H7 (cell line): ENCODE measurements around the gene MAST1. TPM values are rescaled to one million over a fixed set of nuclear protein-coding genes. Genes with fewer than 3 reads are reported as not detected.
A peak's percentile ranks its signal among the peaks of the same experiment; 100 is the strongest.

Experiments
- DNase-seq: peaks from one replicate; pipeline ENCODE4 v3.0.0; 2012
- H3K27me3 ChIP-seq: 2 replicates; pipeline ENCODE4 v1.6.0; 2011; ENCODE audit warnings: mild to moderate bottlenecking, low read length; ENCODE audit not compliant: control insufficient read depth, insufficient read depth
- H3K36me3 ChIP-seq: replicated peaks from 2 replicates; pipeline ENCODE4 v1.5.1; 2011; ENCODE audit warnings: low read length; ENCODE audit not compliant: control insufficient read depth, insufficient read depth
- H3K4me3 ChIP-seq: 2 replicates; pipeline ENCODE4 v1.5.1; 2011; ENCODE audit warnings: low read depth, mild to moderate bottlenecking, control low read depth, low read length, moderate library complexity; ENCODE audit not compliant: insufficient read depth
- total RNA-seq: library from RNA; depleted of rRNA; stranded (reverse); fragments of >200 nt; shearing (Covaris generic); gene quantifications from 2 replicates; pipeline ENCODE4 v1.2.3, GENCODE V29; 2014; rRNA removed

The MAST1 gene
- total RNA-seq = 5.5 and 7.0 TPM in 2 replicates

DNA sequence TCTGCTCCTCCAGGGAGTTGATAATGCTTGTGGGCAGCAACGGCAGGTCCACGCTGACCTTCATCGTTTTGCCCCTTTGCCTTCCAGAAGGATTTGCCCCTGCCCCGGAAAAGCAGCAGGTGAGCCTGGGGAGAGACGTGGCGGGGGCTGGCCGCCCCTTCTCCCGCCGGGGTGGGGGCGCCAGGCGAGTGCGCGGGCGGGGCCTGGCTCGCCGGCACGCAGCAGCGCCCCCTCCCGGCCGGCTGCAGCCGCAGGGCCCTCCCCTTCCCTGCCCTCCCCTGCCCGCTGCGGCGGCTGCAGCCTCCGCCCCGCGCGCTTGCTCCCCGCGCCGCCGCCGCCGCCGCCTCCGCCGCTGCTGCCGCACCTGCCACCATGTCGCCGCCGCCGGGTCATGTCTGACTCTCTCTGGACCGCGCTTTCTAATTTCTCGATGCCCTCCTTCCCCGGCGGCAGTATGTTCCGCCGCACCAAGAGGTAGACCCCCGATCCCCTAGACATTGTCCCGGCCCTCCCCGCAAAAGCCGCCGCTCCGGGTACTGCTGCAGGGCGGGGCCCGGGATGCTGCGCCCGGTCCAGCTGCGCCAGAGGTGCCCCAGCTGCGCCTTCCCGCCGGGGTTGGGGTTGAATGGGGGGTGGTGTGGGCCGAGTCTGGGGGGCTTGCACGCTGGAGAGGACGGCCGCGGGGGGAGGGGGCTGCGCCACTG lies at the start of gene MAST1:
TSS of gene MAST1 (plus strand) at position 334 of the 704 bp plus-strand sequence. CDS start at position 392, 58 bp downstream.
- Histone ChIP-seq H3K36me3 (no peaks in the 10 kb centered on the region), H3K4me3 (peak within 1 kb of the TSS; percentile 65), H3K27me3 (peaks cover 35% of the 10 kb centered on the region)
- peak; percentile 97 for DNase-seq

DNA sequence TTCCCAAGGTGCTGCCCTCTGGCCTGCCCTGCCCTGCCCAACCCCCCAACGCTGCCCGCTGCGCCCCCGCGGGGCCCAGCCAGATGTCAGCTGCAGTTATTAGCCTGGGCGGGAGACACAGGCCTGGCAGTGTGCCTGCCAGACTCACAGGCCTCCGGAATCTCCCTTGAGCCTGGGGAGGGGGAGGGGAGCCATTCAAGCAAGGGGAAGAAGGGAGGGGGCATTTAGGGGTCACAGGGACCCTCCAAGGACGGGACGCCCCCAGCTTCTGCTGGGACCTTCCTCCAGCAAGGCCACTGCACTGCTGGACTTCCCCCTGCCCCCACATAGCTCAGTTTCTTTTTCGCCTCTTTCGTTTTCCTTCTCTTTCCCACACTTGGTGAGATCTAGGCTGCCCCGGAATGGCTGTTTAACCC lies 49.6 kb upstream of the MAST1 start:
- Histone ChIP-seq H3K4me3 (peak overlapping the region; percentile 39; the same call in 1 of the 2 replicates), H3K36me3 (no peaks in the 10 kb centered on the region), H3K27me3 (peaks cover 21% of the 10 kb centered on the region)
- peak; percentile 88 for DNase-seq

DNA sequence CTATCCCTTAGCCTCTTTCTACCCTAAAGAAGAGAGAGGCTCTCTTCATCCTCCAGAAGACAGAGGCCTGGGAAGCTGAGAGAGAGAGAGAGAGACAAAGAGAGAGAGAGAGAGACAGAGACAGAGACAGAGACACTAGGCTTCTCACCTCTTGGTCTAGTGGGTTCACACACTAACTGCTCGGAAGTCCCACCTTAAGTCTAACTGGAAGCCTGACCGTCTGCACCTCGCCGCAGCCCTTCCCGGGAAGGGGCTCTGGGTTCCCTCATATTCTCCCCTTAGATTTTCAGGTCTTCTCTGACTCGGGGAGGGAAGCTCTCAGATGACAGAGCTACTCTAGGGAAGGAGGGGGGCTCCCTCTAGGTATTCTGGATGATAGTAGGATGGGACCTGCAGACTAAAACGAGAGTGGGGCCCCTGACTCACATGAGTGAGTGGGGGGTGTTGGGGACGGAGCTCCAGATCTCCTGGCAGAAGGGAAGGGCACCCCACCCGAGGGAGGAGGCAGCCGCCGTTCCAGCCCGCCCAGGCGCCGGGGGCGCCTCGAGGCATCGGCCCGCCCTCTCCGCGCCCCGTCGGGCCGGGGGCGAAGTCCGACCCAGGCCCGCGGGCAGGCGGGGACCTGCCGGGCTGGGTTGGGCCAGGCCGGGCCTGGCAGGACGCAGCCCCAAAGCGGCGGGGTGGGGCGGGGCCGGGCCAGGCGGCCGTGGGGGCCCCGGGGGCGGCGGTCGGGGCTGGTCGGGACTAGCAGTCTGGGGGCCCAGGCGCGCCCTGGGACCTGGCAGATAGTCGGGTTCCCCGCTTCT lies 49.0 kb upstream of the MAST1 start:
- peaks cover 21% of the 10 kb centered on the region for H3K27me3 ChIP-seq
- no peaks in the 10 kb centered on the region for H3K36me3 ChIP-seq
- H3K4me3 ChIP-seq = peak overlapping the region; percentile 39
- no peak for DNase-seq

DNA sequence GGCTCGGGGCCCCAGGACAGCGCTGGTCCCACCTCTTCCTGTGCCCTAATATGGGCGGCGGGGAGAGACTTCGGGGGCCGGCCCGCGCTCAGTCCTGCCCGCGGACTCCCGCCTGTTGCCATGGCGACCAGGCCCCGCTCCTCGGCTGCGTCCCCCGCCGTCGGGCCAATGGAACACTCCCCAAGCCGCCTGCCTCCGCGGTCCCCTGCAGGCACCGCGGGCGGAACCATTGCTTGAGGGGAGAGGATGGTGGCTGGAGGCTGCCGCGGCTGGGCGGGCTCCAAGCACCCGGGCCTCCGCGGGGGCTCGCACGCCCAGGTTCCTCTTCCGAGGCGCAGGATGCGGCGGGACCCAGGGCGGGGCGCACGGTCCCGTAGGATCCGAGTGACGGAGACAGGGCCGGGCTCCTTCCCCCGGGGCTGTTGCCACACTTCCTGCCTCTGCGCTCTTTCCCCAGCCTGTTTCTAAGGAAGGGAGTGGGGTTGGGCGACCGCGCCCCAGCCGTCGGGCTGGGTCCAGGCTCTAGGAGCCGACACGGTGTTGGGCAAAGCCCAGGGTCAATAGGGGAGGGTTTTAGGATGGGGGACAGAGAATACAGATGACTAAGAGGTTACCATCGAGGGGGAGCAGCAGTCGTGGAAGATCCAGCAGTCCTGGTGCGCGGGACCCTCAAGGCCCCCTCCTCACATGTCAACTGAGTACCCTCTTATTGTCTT lies 48.3 kb upstream of the MAST1 start:
- peak; percentile 99 for DNase-seq
- Histone ChIP-seq H3K4me3 (peak overlapping the region; percentile 70), H3K36me3 (no peaks in the 10 kb centered on the region), H3K27me3 (peaks cover 21% of the 10 kb centered on the region)

DNA sequence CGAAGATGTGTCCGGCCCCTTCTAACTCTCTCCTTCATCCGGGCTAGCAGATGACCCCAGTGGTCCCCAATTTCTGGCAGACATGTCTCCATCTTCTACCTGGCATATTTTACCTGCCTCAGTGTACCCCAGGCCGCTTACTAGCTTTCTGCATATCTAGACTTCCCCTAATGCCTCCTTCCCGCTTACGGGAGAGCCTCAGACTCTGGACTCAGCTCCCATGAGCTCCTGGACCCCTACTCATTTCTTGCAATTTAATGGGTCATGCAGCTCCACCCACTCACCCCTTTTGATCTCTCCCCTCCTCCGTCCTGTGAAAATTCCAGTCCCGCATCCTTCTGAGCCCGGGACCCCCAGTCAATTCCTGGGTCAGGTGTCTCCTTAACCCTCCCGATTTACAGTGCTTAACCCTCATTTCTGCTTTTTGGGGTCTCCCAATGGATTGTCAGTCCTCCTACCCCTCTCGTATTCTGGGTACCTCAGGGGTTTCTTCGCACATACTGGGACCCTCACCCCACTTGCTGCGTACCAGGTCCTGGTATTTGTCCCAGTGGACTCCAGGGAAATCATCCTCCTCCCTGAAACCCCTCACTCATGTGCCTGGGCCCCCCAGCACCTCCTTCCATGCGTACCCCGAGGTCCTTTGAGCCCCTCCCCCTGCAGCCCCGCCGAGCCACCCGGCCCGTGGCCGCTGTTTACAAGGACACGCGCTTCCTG lies 47.5 kb upstream of the MAST1 start:
- H3K27me3 ChIP-seq = peaks cover 21% of the 10 kb centered on the region
- no peak for DNase-seq
- H3K4me3 ChIP-seq = peak overlapping the region; percentile 70
- no peaks in the 10 kb centered on the region for H3K36me3 ChIP-seq

DNA sequence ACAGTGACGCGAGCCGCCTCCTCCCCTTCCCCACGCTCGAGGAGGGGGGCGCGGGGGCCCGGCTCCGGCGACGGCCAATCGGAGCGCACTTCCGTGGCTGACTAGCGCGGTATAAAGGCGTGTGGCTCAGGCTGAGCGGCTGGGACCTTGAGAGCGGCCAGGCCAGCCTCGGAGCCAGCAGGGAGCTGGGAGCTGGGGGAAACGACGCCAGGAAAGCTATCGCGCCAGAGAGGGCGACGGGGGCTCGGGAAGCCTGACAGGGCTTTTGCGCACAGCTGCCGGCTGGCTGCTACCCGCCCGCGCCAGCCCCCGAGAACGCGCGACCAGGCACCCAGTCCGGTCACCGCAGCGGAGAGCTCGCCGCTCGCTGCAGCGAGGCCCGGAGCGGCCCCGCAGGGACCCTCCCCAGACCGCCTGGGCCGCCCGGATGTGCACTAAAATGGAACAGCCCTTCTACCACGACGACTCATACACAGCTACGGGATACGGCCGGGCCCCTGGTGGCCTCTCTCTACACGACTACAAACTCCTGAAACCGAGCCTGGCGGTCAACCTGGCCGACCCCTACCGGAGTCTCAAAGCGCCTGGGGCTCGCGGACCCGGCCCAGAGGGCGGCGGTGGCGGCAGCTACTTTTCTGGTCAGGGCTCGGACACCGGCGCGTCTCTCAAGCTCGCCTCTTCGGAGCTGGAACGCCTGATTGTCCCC lies 46.8 kb upstream of the MAST1 start, which contains the start of gene JUNB:
TSS of gene JUNB (plus strand) at position 142 of the 706 bp plus-strand sequence. CDS start at position 428, 286 bp downstream.
- peaks cover 21% of the 10 kb centered on the region for H3K27me3 ChIP-seq
- peak; percentile 92 for DNase-seq
- H3K4me3 ChIP-seq = peak within 1 kb of the TSS; percentile 70
- no peaks in the 10 kb centered on the region for H3K36me3 ChIP-seq

DNA sequence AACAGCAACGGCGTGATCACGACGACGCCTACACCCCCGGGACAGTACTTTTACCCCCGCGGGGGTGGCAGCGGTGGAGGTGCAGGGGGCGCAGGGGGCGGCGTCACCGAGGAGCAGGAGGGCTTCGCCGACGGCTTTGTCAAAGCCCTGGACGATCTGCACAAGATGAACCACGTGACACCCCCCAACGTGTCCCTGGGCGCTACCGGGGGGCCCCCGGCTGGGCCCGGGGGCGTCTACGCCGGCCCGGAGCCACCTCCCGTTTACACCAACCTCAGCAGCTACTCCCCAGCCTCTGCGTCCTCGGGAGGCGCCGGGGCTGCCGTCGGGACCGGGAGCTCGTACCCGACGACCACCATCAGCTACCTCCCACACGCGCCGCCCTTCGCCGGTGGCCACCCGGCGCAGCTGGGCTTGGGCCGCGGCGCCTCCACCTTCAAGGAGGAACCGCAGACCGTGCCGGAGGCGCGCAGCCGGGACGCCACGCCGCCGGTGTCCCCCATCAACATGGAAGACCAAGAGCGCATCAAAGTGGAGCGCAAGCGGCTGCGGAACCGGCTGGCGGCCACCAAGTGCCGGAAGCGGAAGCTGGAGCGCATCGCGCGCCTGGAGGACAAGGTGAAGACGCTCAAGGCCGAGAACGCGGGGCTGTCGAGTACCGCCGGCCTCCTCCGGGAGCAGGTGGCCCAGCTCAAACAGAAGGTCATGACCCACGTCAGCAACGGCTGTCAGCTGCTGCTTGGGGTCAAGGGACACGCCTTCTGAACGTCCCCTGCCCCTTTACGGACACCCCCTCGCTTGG lies 46.1 kb upstream of the MAST1 start:
- H3K4me3 ChIP-seq = peak overlapping the region; percentile 70
- peak; percentile 83 for DNase-seq
- 0 out of 2 replicates have a peak, but pooled peaks cover 2% of the 10 kb centered on the region for H3K36me3 ChIP-seq
- H3K27me3 ChIP-seq = peaks cover 21% of the 10 kb centered on the region

DNA sequence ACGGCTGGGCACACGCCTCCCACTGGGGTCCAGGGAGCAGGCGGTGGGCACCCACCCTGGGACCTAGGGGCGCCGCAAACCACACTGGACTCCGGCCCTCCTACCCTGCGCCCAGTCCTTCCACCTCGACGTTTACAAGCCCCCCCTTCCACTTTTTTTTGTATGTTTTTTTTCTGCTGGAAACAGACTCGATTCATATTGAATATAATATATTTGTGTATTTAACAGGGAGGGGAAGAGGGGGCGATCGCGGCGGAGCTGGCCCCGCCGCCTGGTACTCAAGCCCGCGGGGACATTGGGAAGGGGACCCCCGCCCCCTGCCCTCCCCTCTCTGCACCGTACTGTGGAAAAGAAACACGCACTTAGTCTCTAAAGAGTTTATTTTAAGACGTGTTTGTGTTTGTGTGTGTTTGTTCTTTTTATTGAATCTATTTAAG lies 45.4 kb upstream of the MAST1 start:
- peak overlapping the region; percentile 70 for H3K4me3 ChIP-seq
- DNase-seq = peak; percentile 66
- H3K36me3 ChIP-seq = 0 out of 2 replicates have a peak, but pooled peaks cover 2% of the 10 kb centered on the region
- peaks cover 21% of the 10 kb centered on the region for H3K27me3 ChIP-seq

DNA sequence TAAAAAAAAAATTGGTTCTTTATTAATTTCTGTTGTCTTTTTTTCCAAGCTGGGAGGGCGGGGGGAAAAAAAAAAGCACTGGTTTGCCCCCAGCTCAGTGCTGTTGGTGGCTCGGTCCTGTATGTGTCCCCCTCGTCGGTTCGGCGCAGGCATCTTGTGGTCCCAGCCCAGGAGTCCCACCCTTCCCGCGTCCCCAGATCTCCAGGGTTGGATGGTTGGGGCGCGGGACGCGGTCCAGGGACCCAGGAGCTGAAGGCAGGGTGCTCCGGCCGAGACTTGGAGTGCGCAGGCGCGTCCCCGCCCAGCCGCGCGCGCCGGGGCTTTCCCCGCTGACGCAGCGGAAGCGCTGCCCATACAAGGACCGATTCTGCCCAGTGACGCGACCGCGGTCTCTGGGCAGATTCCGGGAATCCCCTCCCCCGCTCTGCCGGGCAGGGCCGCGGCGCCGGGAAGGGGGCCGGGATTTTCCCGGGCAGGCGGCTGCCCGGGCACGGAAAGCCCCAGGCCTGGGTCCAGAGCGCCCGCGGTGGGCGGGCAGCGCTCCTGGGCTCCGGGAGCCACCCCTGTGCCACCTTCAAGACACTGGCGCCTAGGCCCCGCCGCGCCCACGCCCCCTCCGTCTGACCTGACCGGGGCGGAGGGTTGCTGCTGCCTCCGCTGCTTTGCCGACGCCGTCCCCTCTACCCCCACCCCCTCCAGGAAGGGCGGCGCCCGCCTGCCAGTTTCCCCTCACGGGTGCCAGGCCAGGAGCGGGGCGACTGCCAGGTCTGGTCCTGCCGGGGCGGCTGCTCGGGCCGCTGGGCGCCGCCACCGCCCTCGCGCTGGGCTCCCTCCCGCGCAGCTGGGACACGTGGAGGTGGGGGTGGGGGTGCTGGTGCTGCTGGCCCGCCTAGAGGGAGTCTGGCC lies 44.8 kb upstream of the MAST1 start:
- H3K27me3 ChIP-seq = peaks cover 21% of the 10 kb centered on the region
- peak; percentile 99 for DNase-seq
- H3K4me3 ChIP-seq = peak overlapping the region; percentile 70
- 0 out of 2 replicates have a peak, but pooled peaks cover 2% of the 10 kb centered on the region for H3K36me3 ChIP-seq

DNA sequence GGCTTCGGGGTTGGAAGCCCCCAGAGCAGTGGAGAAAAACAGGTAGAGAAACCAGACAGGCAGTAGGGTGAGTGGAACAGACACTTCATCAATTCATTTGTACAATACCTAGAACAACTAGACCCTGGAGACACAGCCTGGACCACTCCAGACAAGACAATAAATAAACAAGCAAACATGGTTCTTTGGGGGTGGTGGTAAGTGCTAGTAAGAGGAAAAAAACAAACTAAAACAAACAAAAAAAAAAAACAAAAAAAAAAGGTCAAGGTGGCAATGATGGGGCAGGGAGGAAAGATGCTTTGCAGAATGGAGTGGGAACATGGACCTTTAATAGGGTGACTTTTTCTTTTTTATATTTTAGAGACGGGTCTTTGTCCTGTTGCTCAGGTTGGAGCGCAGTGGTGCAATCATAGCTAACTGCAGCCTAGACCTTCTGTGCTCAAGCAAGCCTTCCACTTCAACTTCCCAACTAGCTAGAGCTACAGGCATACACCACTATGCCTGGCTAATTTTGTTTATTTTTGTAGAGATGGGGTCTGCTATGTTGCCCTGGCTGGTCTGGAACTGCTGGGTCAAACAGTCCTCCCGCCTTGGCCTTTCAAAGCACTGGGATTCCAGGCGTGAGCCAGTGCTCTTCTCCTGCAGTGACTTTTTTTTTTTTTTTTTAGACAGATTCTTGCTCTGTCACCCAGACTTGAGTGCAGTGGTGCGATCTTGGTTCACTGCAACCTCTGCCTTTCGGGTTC lies 43.9 kb upstream of the MAST1 start:
- Histone ChIP-seq H3K4me3 (peak overlapping the region; percentile 61), H3K36me3 (peaks cover 6% of the 10 kb centered on the region; the same call in 1 of the 2 replicates), H3K27me3 (peaks cover 21% of the 10 kb centered on the region)
- peak; percentile 15 for DNase-seq

DNA sequence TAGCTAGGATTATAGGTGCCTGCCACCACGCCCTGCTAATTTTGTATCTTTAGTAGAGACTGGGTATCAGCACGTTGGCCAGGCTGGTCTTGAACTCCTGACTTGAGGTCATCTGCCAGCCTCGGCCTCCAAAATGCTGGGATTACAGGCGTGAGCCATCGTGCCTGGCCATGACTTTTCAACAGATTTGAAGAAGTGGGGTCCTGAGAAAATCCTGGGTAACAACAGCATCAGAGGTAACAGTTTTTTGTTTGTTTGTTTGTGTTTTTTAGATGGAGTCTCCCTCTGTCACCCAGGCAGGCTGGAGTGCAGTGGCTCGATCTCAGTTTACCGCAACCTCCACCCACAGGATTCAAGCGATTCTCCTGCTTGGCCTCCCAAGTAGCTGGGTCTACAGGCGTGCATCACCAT lies 43.3 kb upstream of the MAST1 start:
- Histone ChIP-seq H3K36me3 (peaks cover 11% of the 10 kb centered on the region), H3K27me3 (peaks cover 21% of the 10 kb centered on the region), H3K4me3 (no peak overlapping the region)
- DNase-seq = no peak
